Breast epithelium (tissue), 4 donors: ENCODE data around the gene ZMAT5. TPM values are rescaled to one million over a fixed set of nuclear protein-coding genes. Genes with fewer than 3 reads are reported as not detected.

Experiments used
- DNase-seq, 2 donors: peaks; one replicate each; pipeline ENCODE4 v3.0.0-alpha.2; 2019; ENCODE audit warnings: low spot score in 2 of 2
- H3K27ac ChIP-seq, 2 donors: fragments of 200-600 bp; sonication (generic) in 1 of 2; one replicate each; pipeline ENCODE4 v1.5.1; 2016 to 2019; ENCODE audit warnings: mild to moderate bottlenecking in 1 of 2
- H3K27me3 ChIP-seq, 2 donors: fragments of 200-600 bp; sonication (generic) in 1 of 2; one replicate each; pipeline versions ENCODE4 v1.5.1 to v1.6.0; 2017 to 2019; ENCODE audit warnings: control low read depth in 1 of 2, mild to moderate bottlenecking in 1 of 2
- H3K36me3 ChIP-seq: fragments of 200-600 bp; one replicate; pipeline ENCODE4 v1.5.1; 2019
- H3K4me1 ChIP-seq, 2 donors: fragments of 200-600 bp; sonication (generic); one replicate each; pipeline ENCODE4 v1.5.1; 2016 to 2019; ENCODE audit warnings: control low read depth in 1 of 2
- H3K4me3 ChIP-seq, 3 donors: fragments of 200-600 bp; sonication (generic); 1 replicate in 2 of 3; 2 replicates in 1 of 3; pipeline ENCODE4 v1.5.1; 2016 to 2019; ENCODE audit warnings: mild to moderate bottlenecking in 3 of 3, moderate library complexity in 2 of 3
- H3K9me3 ChIP-seq, 2 donors: fragments of 200-600 bp; sonication (generic) in 1 of 2; one replicate each; pipeline ENCODE4 v1.5.1; 2016 to 2019; ENCODE audit warnings: control low read depth in 1 of 2
- CTCF ChIP-seq, 3 donors: fragments of 450-650 bp; IDR thresholded peaks; one replicate each; pipeline ENCODE4 v1.5.1; 2016 to 2017; ENCODE audit warnings: antibody characterized with exemption in 3 of 3, mild to moderate bottlenecking in 3 of 3, moderate library complexity in 3 of 3
- POLR2A ChIP-seq: fragments of 450-650 bp; IDR thresholded peaks from one replicate; pipeline ENCODE4 v1.6.1; 2016; ENCODE audit warnings: antibody characterized with exemption, mild to moderate bottlenecking, moderate library complexity
- POLR2AphosphoS5 ChIP-seq, 3 donors: sonication (generic); formaldehyde crosslinking; IDR thresholded peaks; one replicate each; pipeline ENCODE4 v1.6.1; 2017; ENCODE audit warnings: antibody characterized with exemption in 3 of 3
- intact Hi-C: fragments of 100-400 bp; cut with DNase I; formaldehyde crosslinking; loops from one replicate; pipeline ENCODE4 v1.15.1; 2023; ENCODE audit warnings: low total_unique reads
- total RNA-seq, 3 donors: library from RNA; depleted of rRNA; stranded (reverse); fragments of >200 nt; gene quantifications; one replicate each; pipeline ENCODE4 v1.1.0, GENCODE V29; 2016

The ZMAT5 gene
- total RNA-seq, 3 donors from 2014 or later = 22.5 to 26.2 (median 23.0) TPM

GRCh38 chr22:29733362-29734201 is 33.2 kb downstream of the ZMAT5 start:
- Histone ChIP-seq H3K4me3 (no peak overlapping the region), H3K9me3 (no peaks in the 10 kb centered on the region), H3K27ac (no peak overlapping the region), H3K36me3 (no peaks in the 10 kb centered on the region), H3K4me1 (no peaks in the 10 kb centered on the region), H3K27me3 (no peaks in the 10 kb centered on the region)
- no peak for TF ChIP-seq POLR2AphosphoS5 (IDR thresholded peaks at IDR 0.05)
- no peak for TF ChIP-seq CTCF (IDR thresholded peaks at IDR 0.05)
- no peak for TF ChIP-seq POLR2A
- DNase-seq = peak in 1 of 2 donors; percentile 50
- intact Hi-C loops = loop anchor here (10.0 kb wide), 1 partner anchor 1321 kb away; no protein-coding TSS in a partner anchor

- intact Hi-C loops = loop anchor here (10.0 kb wide), 1 partner anchor 1322 kb away; no protein-coding TSS in a partner anchor
- Histone ChIP-seq H3K4me3 (no peak overlapping the region), H3K36me3 (no peaks in the 10 kb centered on the region), H3K4me1 (no peaks in the 10 kb centered on the region), H3K27me3 (no peaks in the 10 kb centered on the region), H3K27ac (no peak overlapping the region), H3K9me3 (no peaks in the 10 kb centered on the region)
- no peak for TF ChIP-seq POLR2A
- TF ChIP-seq POLR2AphosphoS5 (IDR thresholded peaks at IDR 0.05) = no peak
- no peak for TF ChIP-seq CTCF (IDR thresholded peaks at IDR 0.05)
- DNase-seq = no peak
These were observed 33.9 kb downstream of the ZMAT5 start for GRCh38 chr22:29732883-29733282.

- H3K4me3 ChIP-seq = no peak overlapping the region
- no peaks in the 10 kb centered on the region for H3K36me3 ChIP-seq
- no peak for DNase-seq
These were observed 35.6 kb downstream of the ZMAT5 start for GRCh38 chr22:29731058-29731850.

GRCh38 chr22:29729161-29729560 is 37.6 kb downstream of the ZMAT5 start:
- no peaks in the 10 kb centered on the region for H3K36me3 ChIP-seq
- TF ChIP-seq POLR2A = no peak
- no peak for TF ChIP-seq POLR2AphosphoS5 (IDR thresholded peaks at IDR 0.05)
- no peak for TF ChIP-seq CTCF (IDR thresholded peaks at IDR 0.05)
- intact Hi-C loops = no loop called here

More at GRCh38 chr22:29731058-29731850, 35.6 kb downstream of the ZMAT5 start:
- Histone ChIP-seq H3K27me3 (no peaks in the 10 kb centered on the region), H3K9me3 (no peaks in the 10 kb centered on the region), H3K4me1 (no peaks in the 10 kb centered on the region), H3K27ac (no peak overlapping the region)
- no peak for TF ChIP-seq CTCF (IDR thresholded peaks at IDR 0.05)
- TF ChIP-seq POLR2AphosphoS5 (IDR thresholded peaks at IDR 0.05) = no peak
- TF ChIP-seq POLR2A = no peak
- intact Hi-C loops = loop anchor here (10.0 kb wide), 1 partner anchor 1324 kb away; no protein-coding TSS in a partner anchor

GRCh38 chr22:29727131-29727523 is 39.7 kb downstream of the ZMAT5 start:
- H3K4me1 ChIP-seq = no peaks in the 10 kb centered on the region
- TF ChIP-seq POLR2A = no peak
- no peak for TF ChIP-seq POLR2AphosphoS5 (IDR thresholded peaks at IDR 0.05)
- no peak for TF ChIP-seq CTCF (IDR thresholded peaks at IDR 0.05)
- intact Hi-C loops = no loop called here
- no peaks in the 10 kb centered on the region for H3K36me3 ChIP-seq
- H3K4me3 ChIP-seq = no peak overlapping the region
- no peaks in the 10 kb centered on the region for H3K27me3 ChIP-seq
- DNase-seq = no peak
- no peak overlapping the region for H3K27ac ChIP-seq
- H3K9me3 ChIP-seq = no peaks in the 10 kb centered on the region

More at GRCh38 chr22:29729161-29729560, 37.6 kb downstream of the ZMAT5 start:
- Histone ChIP-seq H3K27me3 (no peaks in the 10 kb centered on the region), H3K4me3 (no peak overlapping the region), H3K4me1 (no peaks in the 10 kb centered on the region), H3K27ac (no peak overlapping the region), H3K9me3 (no peaks in the 10 kb centered on the region)
- DNase-seq = no peak
